GM12874 (cell line): ENCODE measurements around the gene OAS2.

Source experiments
- CTCF ChIP-seq: IDR thresholded peaks from 2 replicates; pipeline ENCODE4 v1.5.1; 2011; ENCODE audit warnings: low read depth, mild to moderate bottlenecking, control low read depth, low read length, moderate library complexity; ENCODE audit not compliant: insufficient read depth

OAS2 gene

GRCh38 chr12:112977139-112977538, 1.2 kb upstream of the OAS2 start:
- TF ChIP-seq CTCF, result no peak

- TF ChIP-seq CTCF, result no peak
Measured at GRCh38 chr12:112977641-112978040, 678 bp upstream of the OAS2 start.

- no peak for TF ChIP-seq CTCF
Measured at GRCh38 chr12:112979041-112979680, 842 bp downstream of the OAS2 start.

GRCh38 chr12:112980491-112981158, 2.3 kb downstream of the OAS2 start:
- TF ChIP-seq CTCF, result no peak

GRCh38 chr12:112985642-112986290, 7.4 kb downstream of the OAS2 start:
- TF ChIP-seq CTCF, result no peak

- TF ChIP-seq CTCF, result no peak
Measured at GRCh38 chr12:112986291-112986800, 8.0 kb downstream of the OAS2 start.

GRCh38 chr12:112987561-112987960, 9.2 kb downstream of the OAS2 start:
- no peak for TF ChIP-seq CTCF
